HepG2 (cell line): ENCODE results near the gene ZNF705A. TPM values are rescaled to one million over a fixed set of nuclear protein-coding genes. Genes with fewer than 3 reads are reported as not detected.

Source experiments
- ATAC-seq: fragments of 200-7000 bp; cut with Tn5 transposase; 3 replicates; pipeline ENCODE4 v1.9.1; 2020; ENCODE audit warnings: mild to moderate bottlenecking, moderate library complexity
- BruUV-seq: library from RNA; stranded (reverse); fragments of 400-500 nt; replicated peaks from 2 replicates; lab custom pipeline; 2021; lab: Mats Ljungman, UMichigan
- CTCF ChIA-PET: fragments of 300-600 bp; formaldehyde crosslinking; extraction: SDS; loops from one replicate; lab custom pipeline; 2021; ENCODE audit warnings: low total read pairs, inconsistent platforms, low intra/inter-chr PET ratio; lab: Yijun Ruan, JAX
- POLR2A ChIA-PET: fragments of 350-600 bp; sonication (Branson Sonifier 250); formaldehyde crosslinking; loops from one replicate; lab custom pipeline; 2020; ENCODE audit warnings: antibody characterized with exemption, inconsistent platforms; lab: Yijun Ruan, JAX
- DNase-seq: peaks from one replicate; pipeline ENCODE4 v3.0.0-alpha.2; 2015; ENCODE audit warnings: low spot score
- FAIRE-seq: peaks from 3 replicates; lab custom pipeline; 2011; peaks lifted over from hg19 to GRCh38; lab: Jason Lieb, UNC
- H2AFZ ChIP-seq: one replicate; pipeline ENCODE4 v1.6.1; 2011; ENCODE audit warnings: low read length, inconsistent platforms
- H3K27ac ChIP-seq: fragments of 300-600 bp; 3 replicates; pipeline ENCODE4 v1.8.0; 2011; ENCODE audit warnings: mixed run types, mild to moderate bottlenecking, mixed read lengths, low read length, inconsistent platforms; ENCODE audit not compliant: insufficient read depth; ENCODE audit errors: extremely low read length
- H3K27me3 ChIP-seq, 2 experiments: fragments of 200-600 bp in 1 of 2; 2 replicates in 1 of 2; 3 replicates in 1 of 2; pipeline versions ENCODE4 v1.6.0 to v1.8.0; 2011; ENCODE audit warnings: low read length in 2 of 2, mild to moderate bottlenecking in 2 of 2, moderate library complexity in 2 of 2, inconsistent platforms in 1 of 2; ENCODE audit not compliant: insufficient read depth in 2 of 2, control insufficient read depth in 1 of 2
- H3K36me3 ChIP-seq, 2 experiments: fragments of 200-600 bp in 1 of 2; replicated peaks in 1 of 2; 2 replicates in 1 of 2; 3 replicates in 1 of 2; pipeline versions ENCODE4 v1.5.1 to v1.8.0; 2011; ENCODE audit warnings: low read length in 2 of 2, inconsistent platforms in 1 of 2; ENCODE audit not compliant: insufficient read depth in 2 of 2, control insufficient read depth in 1 of 2
- H3K4me1 ChIP-seq: 2 replicates; pipeline ENCODE4 v1.5.1; 2012; ENCODE audit warnings: low read length, inconsistent platforms; ENCODE audit not compliant: insufficient read depth
- H3K4me2 ChIP-seq: 2 replicates; pipeline ENCODE4 v1.6.0; 2011; ENCODE audit warnings: low read depth, low read length, inconsistent platforms
- H3K4me3 ChIP-seq, 3 experiments: fragments of 200-600 bp in 1 of 3; sonication (generic), shearing (Covaris generic) in 1 of 3; replicated peaks in 1 of 3; 2 replicates each; pipeline ENCODE4 v1.5.1; 2011 to 2016; ENCODE audit warnings: low read length in 3 of 3, inconsistent platforms in 2 of 3, low read depth in 2 of 3, mild to moderate bottlenecking in 2 of 3, control low read depth in 1 of 3, mixed read lengths in 1 of 3; ENCODE audit not compliant: insufficient read depth in 1 of 3
- H3K79me2 ChIP-seq: one replicate; pipeline ENCODE4 v1.6.1; 2011; ENCODE audit warnings: low read length, inconsistent platforms; ENCODE audit not compliant: insufficient read depth
- H3K9ac ChIP-seq: 2 replicates; pipeline ENCODE4 v1.6.0; 2011; ENCODE audit warnings: mild to moderate bottlenecking, low read depth, low read length, inconsistent platforms; ENCODE audit not compliant: insufficient read depth
- H3K9me3 ChIP-seq: 2 replicates; pipeline ENCODE4 v1.5.1; 2012; ENCODE audit warnings: mild to moderate bottlenecking, low read length
- H4K20me1 ChIP-seq: 2 replicates; pipeline ENCODE4 v1.6.0; 2011; ENCODE audit warnings: inconsistent platforms, mild to moderate bottlenecking, low read length, moderate library complexity; ENCODE audit not compliant: insufficient read depth
- HOXA5 ChIP-seq: sonication (generic); formaldehyde crosslinking; IDR thresholded peaks from 2 replicates; pipeline ENCODE4 v1.4.0; 2020; ENCODE audit warnings: missing genetic modification reagents
- JUNB ChIP-seq: sonication (generic); formaldehyde crosslinking; IDR thresholded peaks from 2 replicates; pipeline ENCODE4 v1.8.0; 2022; ENCODE audit warnings: missing genetic modification reagents, mild to moderate bottlenecking, borderline replicate concordance
- NR0B2 ChIP-seq: sonication (generic); formaldehyde crosslinking; IDR thresholded peaks from 2 replicates; pipeline ENCODE4 v1.4.0; 2020; ENCODE audit warnings: mild to moderate bottlenecking, missing genetic modification reagents
- REST ChIP-seq, 2 experiments: IDR thresholded peaks; 2 replicates each; pipeline ENCODE4 v1.6.1; 2011 to 2012; ENCODE audit warnings: low read length in 2 of 2, borderline replicate concordance in 1 of 2, low read depth in 1 of 2, mild to moderate bottlenecking in 1 of 2, moderate library complexity in 1 of 2
- SMC3 ChIP-seq: IDR thresholded peaks from 2 replicates; pipeline ENCODE4 v1.6.1; 2011; ENCODE audit warnings: low read length, improper control_type of control experiment
- SNAI1 ChIP-seq: sonication (generic); formaldehyde crosslinking; IDR thresholded peaks from 2 replicates; pipeline ENCODE4 v1.5.0; 2020; ENCODE audit warnings: mild to moderate bottlenecking, missing genetic modification reagents, borderline replicate concordance
- SNAPC2 ChIP-seq: sonication (generic); formaldehyde crosslinking; IDR thresholded peaks from 2 replicates; pipeline ENCODE4 v1.8.1; 2022; ENCODE audit warnings: mild to moderate bottlenecking, missing genetic modification reagents
- THAP11 ChIP-seq: IDR thresholded peaks from 2 replicates; pipeline ENCODE4 v1.6.1; 2016; ENCODE audit warnings: missing biosample characterization, missing genetic modification reagents
- TOE1 ChIP-seq: sonication (generic); formaldehyde crosslinking; IDR thresholded peaks from 2 replicates; pipeline ENCODE4 v1.4.0; 2020; ENCODE audit warnings: mild to moderate bottlenecking, missing genetic modification reagents
- TP53 ChIP-seq: sonication (generic); formaldehyde crosslinking; conservative IDR thresholded peaks from 2 replicates; pipeline ENCODE4 v1.4.0; 2020; ENCODE audit warnings: missing genetic modification reagents
- ZNF331 ChIP-seq: sonication (generic); formaldehyde crosslinking; IDR thresholded peaks from 2 replicates; pipeline ENCODE4 v1.4.0; 2020; ENCODE audit warnings: missing genetic modification reagents
- ZNF34 ChIP-seq: sonication (generic); formaldehyde crosslinking; IDR thresholded peaks from 2 replicates; pipeline ENCODE4 v1.4.0; 2020; ENCODE audit warnings: mild to moderate bottlenecking, missing genetic modification reagents, borderline replicate concordance
- ZNF496 ChIP-seq: sonication (generic); formaldehyde crosslinking; IDR thresholded peaks from 2 replicates; pipeline ENCODE4 v1.8.1; 2023; ENCODE audit warnings: mild to moderate bottlenecking, moderate library complexity, missing genetic modification reagents; ENCODE audit not compliant: insufficient replicate concordance
- ZNF501 ChIP-seq: sonication (generic); formaldehyde crosslinking; IDR thresholded peaks from 2 replicates; pipeline ENCODE4 v1.5.1; 2020; ENCODE audit warnings: mild to moderate bottlenecking, moderate library complexity, missing genetic modification reagents
- ZNF512B ChIP-seq: sonication (generic); formaldehyde crosslinking; IDR thresholded peaks from 2 replicates; pipeline ENCODE4 v1.5.1; 2020; ENCODE audit warnings: missing genetic modification reagents, mild to moderate bottlenecking, borderline replicate concordance
- ZNF614 ChIP-seq: IDR thresholded peaks from 2 replicates; pipeline ENCODE4 v1.6.1; 2018; ENCODE audit warnings: missing biosample characterization, missing genetic modification reagents, inconsistent platforms, borderline replicate concordance
- ZNF672 ChIP-seq: sonication (generic); formaldehyde crosslinking; IDR thresholded peaks from 2 replicates; pipeline ENCODE4 v1.8.1; 2022; ENCODE audit warnings: missing genetic modification reagents
- WGBS: methylation state at CpG from one replicate; pipeline ENCODE4 v1.1.6; 2017; ENCODE audit warnings: low lambda C conversion rate; 5-methylcytosine and 5-hydroxymethylcytosine counted together
- in situ Hi-C: cut with HindIII; loops from 2 replicates; pipeline ENCODE4 v1.10.0; 2017; ENCODE audit warnings: low pct_unique_long_range_greater_than_20kb; ENCODE audit not compliant: extremely low pct_ligation_motif_present
- intact Hi-C: fragments of 100-400 bp; cut with micrococcal nuclease; formaldehyde crosslinking; loops from one replicate; pipeline ENCODE4 v1.10.0; 2022; ENCODE audit not compliant: unreplicated experiment
- polyA plus RNA-seq, 8 experiments: library from polyadenylated mRNA; depleted of rRNA in 3 of 8; stranded (reverse) in 7 of 8; unstranded in 1 of 8; fragments of >200 nt; fragmentation: Illumina TruSeq in 4 of 8; extraction: Trizol in 4 of 8; gene quantifications; 2 replicates each; pipeline versions ENCODE4 v1.2.1 to v1.2.3, GENCODE V29; 2011 to 2016; ENCODE audit warnings: low read depth in 4 of 8, missing spikeins in 1 of 8, mixed read lengths in 1 of 8; ENCODE audit not compliant: insufficient read depth in 1 of 8
- total RNA-seq, 5 experiments: library from RNA; depleted of rRNA; stranded (reverse); fragments of >200 nt; fragmentation: Illumina TruSeq; extraction: Trizol; gene quantifications; 2 replicates each; pipeline ENCODE4 v1.2.3, GENCODE V29; 2016; ENCODE audit warnings: low read depth in 1 of 5
- TF ChIP-seq, protein P1 (sequence below): sonication (generic); formaldehyde crosslinking; IDR thresholded peaks from 2 replicates; pipeline ENCODE4 v1.8.0; 2022; ENCODE audit warnings: mild to moderate bottlenecking, missing genetic modification reagents, borderline replicate concordance

Gene ZNF705A
- total and polyA plus RNA-seq, 2 of the 13 experiments (the other 11 are each of a cell fraction or from before 2014, with no cell fraction given) = not detected

DNA sequence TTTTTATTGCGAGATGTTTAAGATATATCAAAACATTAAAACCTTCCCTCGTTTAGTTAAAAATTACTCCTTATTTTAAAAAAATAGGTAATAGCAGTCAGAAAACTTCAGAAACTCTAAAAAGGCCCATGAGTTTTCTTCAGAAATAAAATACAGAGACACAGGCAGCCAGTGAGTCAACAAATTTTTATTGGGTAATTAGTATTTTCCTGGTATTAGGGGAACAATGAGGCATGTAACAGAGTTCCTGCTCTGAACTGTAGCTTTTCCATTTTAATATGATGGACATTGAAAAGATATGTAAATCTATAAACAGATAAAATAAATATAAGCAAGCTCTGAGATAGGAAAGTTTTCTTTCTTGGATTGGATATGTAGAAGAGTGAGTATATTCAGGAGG is 399 bp upstream of the ZNF705A start:
- Histone ChIP-seq H3K36me3 (no peaks in the 10 kb centered on the region), H3K9me3 (no peaks in the 10 kb centered on the region), H3K4me3 (no peak overlapping the region), H3K27ac (no peak overlapping the region), H3K27me3 (no peaks in the 10 kb centered on the region; a peak in 1 of 5 replicates), H3K4me2 (no peak overlapping the region), H3K9ac (no peak overlapping the region), H3K79me2 (no peaks in the 10 kb centered on the region), H4K20me1 (no peaks in the 10 kb centered on the region), H3K4me1 (no peaks in the 10 kb centered on the region), H2AFZ (no peak overlapping the region)
- DNase-seq (no peak), FAIRE-seq (no peak), ATAC-seq (no peak)
- ChIA-PET POLR2A (no interaction called here), CTCF (no interaction called here)
- intact Hi-C loops (no loop called here), in situ Hi-C loops (no loop called here)
- BruUV-seq = no TSS peak
- 3% methylated on average over 2 of the region's 2 CpGs for WGBS
- no peak for TF ChIP-seq TOE1 (CRISPR knock-in tag)
- no peak for TF ChIP-seq HOXA5 (CRISPR knock-in tag)
- TF ChIP-seq JUNB (CRISPR knock-in tag) = no peak
- TF ChIP-seq TP53 (CRISPR knock-in tag) = no peak
- TF ChIP-seq ZNF331 (CRISPR knock-in tag) = no peak
- TF ChIP-seq SMC3 = no peak
- TF ChIP-seq ZNF614 (CRISPR knock-in tag) = no peak
- no peak for TF ChIP-seq ZNF512B
- TF ChIP-seq ZNF496 (CRISPR knock-in tag) = no peak
- no peak for TF ChIP-seq THAP11
- no peak for TF ChIP-seq REST (IDR thresholded peaks at IDR 0.05; ENCODE audit: borderline replicate concordance in 1 of 2, low read depth in 1 of 2, low read length in 2 of 2)
- TF ChIP-seq SNAPC2 (CRISPR knock-in tag) = no peak
- TF ChIP-seq ZNF501 = no peak
- no peak for TF ChIP-seq ZNF672 (CRISPR knock-in tag)
- TF ChIP-seq, protein P1, sequence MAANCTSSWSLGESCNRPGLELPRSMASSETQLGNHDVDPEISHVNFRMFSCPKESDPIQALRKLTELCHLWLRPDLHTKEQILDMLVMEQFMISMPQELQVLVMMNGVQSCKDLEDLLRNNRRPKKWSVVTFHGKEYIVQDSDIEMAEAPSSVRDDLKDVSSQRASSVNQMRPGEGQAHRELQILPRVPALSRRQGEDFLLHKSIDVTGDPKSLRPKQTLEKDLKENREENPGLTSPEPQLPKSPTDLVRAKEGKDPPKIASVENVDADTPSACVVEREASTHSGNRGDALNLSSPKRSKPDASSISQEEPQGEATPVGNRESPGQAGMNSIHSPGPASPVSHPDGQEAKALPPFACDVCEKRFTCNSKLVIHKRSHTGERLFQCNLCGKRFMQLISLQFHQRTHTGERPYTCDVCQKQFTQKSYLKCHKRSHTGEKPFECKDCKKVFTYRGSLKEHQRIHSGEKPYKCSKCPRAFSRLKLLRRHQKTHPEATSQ (CRISPR knock-in tag) = no peak
- no peak for TF ChIP-seq SNAI1 (CRISPR knock-in tag)
- TF ChIP-seq NR0B2 (CRISPR knock-in tag) = no peak
- TF ChIP-seq ZNF34 (CRISPR knock-in tag) = no peak
